Islet of Langerhans (tissue), 1 donor: ENCODE data around the gene PKNOX1.
"Not testable (repeated sequence)": the region's sequence is repeated elsewhere in the genome, so short reads cannot be mapped to it uniquely, and the experiment has no call there.

Source experiments
- FAIRE-seq: peaks from one replicate; lab custom pipeline; 2011; peaks lifted over from hg19 to GRCh38; lab: Jason Lieb, UNC

The PKNOX1 gene

GRCh38 chr21:42983869-42984268 is 9.5 kb downstream of the PKNOX1 start:
- no peak for FAIRE-seq

GRCh38 chr21:42986125-42986783 is 11.9 kb downstream of the PKNOX1 start:
- FAIRE-seq: no peak

DNA sequence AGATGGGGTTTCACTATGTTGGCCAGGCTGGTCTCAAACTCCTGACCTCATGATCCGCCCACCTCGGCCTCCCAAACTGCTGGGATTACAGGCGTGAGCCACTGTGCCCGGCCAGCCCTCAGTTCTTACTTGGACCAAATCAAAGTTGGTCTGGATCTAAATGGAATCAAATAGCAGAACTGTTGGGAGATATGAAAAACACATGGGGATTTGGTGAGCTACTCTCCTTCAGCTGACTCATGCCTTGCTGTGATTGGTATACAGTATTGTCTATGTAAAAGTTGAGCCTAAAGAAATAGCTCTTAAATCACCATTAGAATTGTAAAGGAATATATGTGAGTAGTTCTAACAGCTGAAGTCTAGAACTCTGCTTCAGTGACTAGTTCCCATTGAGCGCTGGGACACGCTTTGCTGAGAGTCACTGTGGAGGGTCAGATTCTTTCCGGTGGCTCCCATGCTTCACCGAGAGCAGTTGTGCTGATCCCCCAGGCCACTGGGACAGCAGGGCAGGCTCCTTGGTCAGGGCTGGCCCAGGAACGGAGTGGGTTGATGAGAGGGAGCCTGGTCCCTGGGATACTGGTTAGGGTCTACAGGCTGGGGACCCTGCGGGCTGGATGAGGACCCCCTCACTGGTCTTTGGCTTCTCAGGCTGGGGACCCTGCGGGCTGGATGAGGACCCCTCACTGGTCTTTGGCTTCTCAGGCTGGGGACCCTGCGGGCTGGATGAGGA is 14.0 kb downstream of the PKNOX1 start:
- FAIRE-seq: no peak

GRCh38 chr21:42989370-42989769 is 15.0 kb downstream of the PKNOX1 start:
- FAIRE-seq: not testable (repeated sequence)

GRCh38 chr21:42989816-42990650 is 15.7 kb downstream of the PKNOX1 start:
- FAIRE-seq: no peak

DNA sequence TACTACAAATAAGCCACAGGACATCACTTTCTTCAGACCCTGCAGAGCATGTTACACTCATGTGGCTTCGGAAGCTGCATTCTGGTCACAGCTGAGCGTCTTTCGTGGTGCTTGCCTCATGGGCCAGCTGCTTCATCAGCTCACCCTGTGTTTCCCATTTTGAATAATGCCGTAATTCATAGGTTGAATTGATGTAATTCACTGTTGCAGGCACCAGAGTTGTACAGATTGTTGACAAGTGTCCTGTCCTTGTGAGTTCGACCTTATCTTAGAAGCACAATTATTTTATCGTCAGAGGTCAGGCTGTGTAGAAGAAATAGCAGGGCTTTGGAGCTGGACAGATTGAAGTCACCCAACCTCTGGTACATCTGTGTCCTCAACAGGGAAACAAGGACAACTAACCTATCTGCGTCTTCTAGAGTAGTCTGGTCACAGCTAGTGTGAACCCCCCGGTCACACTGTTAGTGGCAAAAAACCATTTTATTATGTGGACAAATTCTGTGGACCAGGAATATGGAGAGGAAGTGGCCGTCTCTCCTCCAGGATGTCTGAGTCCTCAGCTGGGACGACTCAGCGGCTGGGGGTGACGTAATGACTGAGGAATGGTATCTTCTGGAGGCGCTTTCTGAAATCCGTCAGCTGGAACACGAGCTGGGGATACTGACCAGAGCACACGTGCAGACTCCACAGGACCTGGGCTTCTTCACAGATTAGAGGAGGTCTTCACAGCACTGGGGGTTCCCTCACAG is 17.8 kb downstream of the PKNOX1 start:
- no peak for FAIRE-seq

- no peak for FAIRE-seq
Measured at GRCh38 chr21:42993051-42993712, 18.8 kb downstream of the PKNOX1 start.

DNA sequence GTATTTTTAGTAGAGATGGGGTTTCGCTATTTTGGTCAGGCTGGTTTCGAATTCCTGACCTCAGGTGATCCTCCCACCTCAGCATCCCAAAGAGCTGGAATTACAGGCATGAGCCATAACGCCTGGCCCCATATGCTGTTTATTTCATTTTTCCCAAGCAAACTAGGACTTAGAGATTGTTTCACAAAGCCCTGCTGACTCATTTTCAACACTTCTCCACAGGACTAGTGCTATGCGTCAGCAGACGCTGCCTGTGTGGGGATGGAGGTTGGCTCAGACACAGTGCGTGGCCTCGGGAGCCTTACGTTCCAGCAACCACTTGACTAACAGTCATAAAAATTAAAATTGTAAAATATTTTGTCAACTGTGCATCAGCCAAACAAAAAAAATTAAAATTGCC is 22.7 kb downstream of the PKNOX1 start:
- FAIRE-seq: no peak

DNA sequence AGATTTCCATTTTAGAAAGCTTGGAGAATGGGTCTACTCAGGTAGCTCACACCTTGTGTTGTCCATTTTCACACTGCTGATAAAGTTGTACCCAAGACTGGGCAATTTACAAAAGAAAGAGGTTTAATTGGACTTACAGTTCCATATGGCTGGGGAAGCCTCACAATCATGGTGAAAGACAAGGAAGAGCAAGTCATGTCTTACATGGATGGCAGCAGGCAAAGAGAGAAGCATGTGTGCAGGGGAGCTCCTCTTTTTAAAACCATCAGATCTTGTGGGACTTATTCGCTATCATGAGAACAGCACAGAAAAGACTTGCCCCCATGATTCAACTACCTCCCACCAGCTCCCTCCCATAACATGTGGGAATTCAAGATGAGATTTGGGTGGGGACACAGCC is 23.6 kb downstream of the PKNOX1 start:
- not testable (repeated sequence) for FAIRE-seq

- not testable (repeated sequence) for FAIRE-seq
Measured at GRCh38 chr21:42999152-42999551, 24.8 kb downstream of the PKNOX1 start.

DNA sequence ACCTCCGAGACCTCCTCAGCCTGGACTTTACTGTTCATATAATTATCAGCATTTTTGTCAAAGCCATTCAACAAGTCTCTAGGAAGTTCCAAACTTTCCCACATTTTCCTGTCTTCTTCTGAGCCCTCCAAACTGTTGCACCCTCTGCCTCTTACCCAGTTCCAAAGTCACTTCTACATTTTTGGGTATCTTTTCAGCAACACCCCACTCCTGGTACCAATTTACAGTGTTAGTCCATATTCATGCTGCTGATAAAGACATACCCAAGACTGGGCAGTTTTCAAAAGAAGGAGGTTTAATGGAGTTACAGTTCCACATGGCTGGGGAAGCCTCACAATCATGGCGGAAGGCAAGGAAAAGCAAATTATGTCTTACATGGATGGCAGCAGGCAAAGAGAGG is 25.7 kb downstream of the PKNOX1 start:
- not testable (repeated sequence) for FAIRE-seq

DNA sequence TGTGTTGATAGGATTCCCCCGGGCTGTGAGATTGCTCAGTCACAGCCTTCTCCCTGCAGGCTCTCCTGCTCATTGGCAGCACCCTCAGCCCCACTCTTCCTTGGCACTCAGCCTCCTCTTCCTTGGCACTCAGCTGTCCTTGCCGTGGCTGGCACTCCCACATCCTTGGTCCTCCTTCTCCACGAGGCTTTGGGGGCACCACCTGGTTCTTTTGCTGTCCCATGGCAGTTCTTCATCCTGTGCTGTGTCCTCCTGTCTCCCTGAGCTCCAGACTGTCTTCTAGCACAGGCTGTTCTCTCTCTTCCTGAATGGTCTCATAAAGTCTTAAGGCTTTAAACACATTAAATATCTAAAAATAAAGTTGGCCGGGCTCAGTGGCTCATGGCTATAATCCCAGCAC is 27.0 kb downstream of the PKNOX1 start:
- FAIRE-seq: no peak

DNA sequence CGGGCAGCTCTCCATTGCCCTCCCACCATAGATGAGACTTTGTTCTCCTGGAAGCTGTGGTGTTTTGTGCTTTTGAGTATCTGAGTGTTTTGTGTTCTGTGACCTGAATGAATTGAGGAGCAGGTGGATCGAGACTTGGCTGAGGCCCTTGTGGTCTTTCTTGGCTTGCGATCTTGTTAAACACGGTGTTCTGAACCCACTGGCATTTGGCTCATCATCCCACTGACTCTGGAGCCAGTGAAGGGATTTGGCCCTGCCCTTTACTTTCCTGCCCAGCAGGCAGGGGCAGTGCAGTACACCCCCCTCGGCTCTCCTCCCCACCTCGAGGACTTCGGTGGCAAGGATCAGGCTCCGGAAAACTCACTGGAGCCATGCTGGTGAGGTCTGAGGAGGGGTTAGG is 30.6 kb downstream of the PKNOX1 start:
- FAIRE-seq: no peak

- FAIRE-seq: no peak
Measured at GRCh38 chr21:43005635-43006034, 31.3 kb downstream of the PKNOX1 start.

DNA sequence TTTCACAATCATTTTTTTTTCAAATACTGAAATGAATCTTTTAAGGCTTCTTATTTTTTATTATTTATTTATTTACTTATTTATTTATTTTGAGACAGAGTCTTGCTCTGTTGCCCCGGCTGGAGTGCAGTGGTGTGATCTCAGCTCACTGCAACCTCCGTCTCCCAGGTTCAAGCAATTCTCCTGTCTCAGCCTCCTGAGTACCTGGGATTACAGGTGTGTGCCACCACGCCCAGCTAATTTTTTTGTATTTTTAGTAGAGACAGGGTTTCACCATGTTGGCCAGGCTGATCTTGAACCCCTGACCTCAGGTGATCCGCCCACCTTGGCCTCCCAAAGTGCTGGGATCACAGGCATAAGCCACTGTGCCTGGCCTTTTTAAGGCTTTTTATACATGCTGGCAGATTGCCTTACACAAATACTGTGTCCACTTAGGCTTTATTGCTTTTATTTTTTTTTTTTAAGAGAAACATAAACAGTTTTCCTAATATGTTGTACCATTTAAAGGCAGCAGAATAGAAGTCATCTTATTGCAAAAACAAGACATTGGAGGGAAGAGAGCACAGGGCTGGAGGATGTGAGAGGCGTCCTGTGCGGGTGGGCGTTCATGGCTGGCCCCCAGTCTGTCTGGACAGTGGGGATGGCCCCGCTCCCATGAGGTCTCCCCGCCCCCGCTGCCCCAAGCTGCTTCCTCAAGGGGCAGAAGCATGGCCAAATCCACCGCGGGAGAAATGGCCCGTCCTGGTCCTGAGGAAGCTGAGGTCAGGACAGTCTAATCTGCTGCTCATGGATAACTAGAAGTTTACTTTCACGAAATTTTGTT is 31.9 kb downstream of the PKNOX1 start:
- FAIRE-seq: not testable (repeated sequence)

DNA sequence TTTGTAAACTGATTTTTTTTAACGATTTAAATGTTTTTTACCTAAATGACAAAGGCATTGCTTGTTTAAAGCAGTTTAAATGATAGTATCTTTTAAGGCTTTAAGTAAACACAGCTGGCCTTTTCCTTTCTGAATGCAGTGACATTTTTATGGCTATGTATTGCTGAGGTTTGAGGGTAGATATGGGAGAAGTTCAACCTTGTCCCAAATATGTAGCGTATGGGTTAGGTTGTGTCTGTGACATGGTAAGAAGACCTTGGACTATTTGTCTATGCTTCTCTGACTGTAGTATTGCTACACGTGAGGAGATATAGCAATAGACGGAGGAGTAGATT is 32.5 kb downstream of the PKNOX1 start:
- FAIRE-seq: no peak

DNA sequence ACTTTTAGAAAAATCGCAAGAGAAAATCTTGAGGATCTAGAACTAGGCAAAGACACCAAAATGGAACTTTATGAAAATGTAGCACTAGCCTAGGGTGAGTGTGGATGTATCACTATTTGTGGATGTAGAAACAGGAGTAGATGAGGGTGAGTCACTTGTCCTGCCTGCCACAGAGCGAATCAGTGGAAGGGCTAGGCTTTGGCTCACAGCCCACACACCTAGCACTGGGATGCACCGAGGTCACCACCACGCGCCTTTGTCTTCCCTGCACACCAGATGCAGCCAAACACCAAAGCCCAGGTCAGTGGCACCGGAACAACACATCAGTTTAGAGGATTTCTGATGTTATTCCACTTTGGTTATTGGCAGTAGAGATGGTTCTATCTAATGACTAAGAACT is 38.2 kb downstream of the PKNOX1 start:
- no peak for FAIRE-seq

- no peak for FAIRE-seq
Measured at GRCh38 chr21:43015906-43016540, 41.7 kb downstream of the PKNOX1 start.

DNA sequence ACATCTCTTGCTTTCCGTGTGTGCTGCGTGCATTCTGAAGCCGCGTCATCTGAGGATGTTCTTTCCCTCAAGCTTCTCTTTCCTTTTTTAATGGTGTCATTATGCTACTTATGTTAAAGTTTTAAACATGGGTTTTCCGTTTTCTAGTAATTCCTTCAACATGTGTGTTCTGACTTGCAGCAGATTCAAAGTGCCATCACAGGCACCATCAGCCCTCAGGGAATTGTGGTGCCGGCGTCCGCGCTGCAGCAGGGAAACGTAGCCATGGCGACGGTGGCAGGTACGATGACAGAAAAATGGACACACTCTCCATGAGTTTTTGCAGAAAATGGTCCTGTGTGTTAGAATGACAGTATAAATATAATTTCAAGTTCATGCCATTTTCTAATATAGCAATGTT is 42.4 kb downstream of the PKNOX1 start:
- no peak for FAIRE-seq

DNA sequence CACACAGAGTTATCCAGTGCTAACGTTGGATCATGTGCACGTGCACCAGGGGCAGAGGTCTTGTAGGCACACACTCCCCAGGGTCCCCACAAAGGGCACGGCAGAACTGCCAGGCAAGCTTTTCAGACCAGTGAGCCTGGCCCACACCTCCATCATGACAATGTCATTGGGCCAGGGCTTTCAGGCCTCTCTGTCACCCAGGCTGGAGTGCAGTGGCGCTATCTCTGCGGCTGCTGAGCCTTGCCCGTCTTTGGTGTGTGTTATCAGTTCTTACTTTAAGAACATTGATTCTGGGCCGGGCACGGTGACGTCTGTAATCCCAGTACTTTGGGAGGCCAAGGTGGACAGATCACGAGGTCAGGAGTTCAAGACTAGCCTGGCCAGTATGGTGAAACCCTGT is 44.2 kb downstream of the PKNOX1 start:
- no peak for FAIRE-seq

DNA sequence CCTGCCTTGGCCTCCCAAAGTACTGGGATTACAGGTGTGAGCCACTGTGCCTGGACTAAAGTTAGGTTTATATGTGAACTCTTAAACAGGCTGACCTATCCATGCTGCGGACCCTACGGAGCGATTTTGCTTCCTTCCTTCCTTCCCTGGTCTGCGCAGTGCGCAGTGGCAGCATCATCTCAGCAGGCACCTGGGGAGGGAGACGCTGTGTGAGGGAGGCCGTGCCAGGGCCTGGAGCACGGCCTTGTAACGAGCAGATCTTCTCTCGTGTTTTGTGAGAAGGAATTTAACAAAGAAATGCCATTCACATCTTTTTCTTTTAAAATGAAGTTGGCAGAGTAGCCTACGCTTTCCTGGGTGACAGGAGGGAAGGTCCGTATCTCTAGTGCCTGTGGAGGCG is 45.8 kb downstream of the PKNOX1 start:
- no peak for FAIRE-seq
